ENCODE measurements around the gene GIMAP7.

GIMAP7 gene

DNA sequence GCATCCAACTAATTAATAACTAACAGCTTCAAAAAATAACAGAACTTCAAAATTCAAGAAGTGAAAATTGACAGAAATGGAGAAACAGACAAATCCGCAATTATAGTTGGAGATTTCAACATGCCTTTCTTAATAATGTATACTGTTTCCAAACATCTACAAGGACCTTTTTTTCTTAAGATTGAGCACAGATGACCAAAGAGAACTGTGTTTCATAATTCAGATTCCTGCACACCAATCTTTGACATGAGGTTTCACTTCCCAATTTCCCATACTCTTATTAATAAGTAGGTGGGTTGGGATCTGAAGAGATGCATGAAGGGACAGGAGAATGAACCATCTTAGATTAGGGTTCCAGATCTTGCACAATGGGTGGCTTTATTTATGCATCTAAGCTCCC, 24.9 kb upstream of the GIMAP7 start:
- TF ChIP-seq SIN3A (IDR thresholded peaks at IDR 0.05; ENCODE audit: borderline replicate concordance, insufficient read depth, low read length) (no peak), FOXP2 (optimal IDR thresholded peaks at IDR 0.05; ENCODE audit: borderline replicate concordance, extremely low read depth, extremely low read length, insufficient read depth) (no peak), REST (IDR thresholded peaks at IDR 0.05; ENCODE audit: insufficient read depth in 1 of 2, low read depth in 2 of 2, low read length in 2 of 2) (no peak), TAF1 (IDR thresholded peaks at IDR 0.05; ENCODE audit: borderline replicate concordance, insufficient read depth, low read length) (no peak), POLR2AphosphoS5 (IDR thresholded peaks at IDR 0.05; ENCODE audit: low read depth, low read length) (no peak)

- TF ChIP-seq SIN3A (IDR thresholded peaks at IDR 0.05; ENCODE audit: borderline replicate concordance, insufficient read depth, low read length): no peak
- no peak for TF ChIP-seq FOXP2 (optimal IDR thresholded peaks at IDR 0.05; ENCODE audit: borderline replicate concordance, extremely low read depth, extremely low read length, insufficient read depth)
- TF ChIP-seq TAF1 (IDR thresholded peaks at IDR 0.05; ENCODE audit: borderline replicate concordance, insufficient read depth, low read length): no peak
- no peak for TF ChIP-seq POLR2AphosphoS5 (IDR thresholded peaks at IDR 0.05; ENCODE audit: low read depth, low read length)
- TF ChIP-seq REST (IDR thresholded peaks at IDR 0.05; ENCODE audit: insufficient read depth in 1 of 2, low read depth in 2 of 2, low read length in 2 of 2): no peak
Observed at GRCh38 chr7:150502519-150502918, 12.2 kb upstream of the GIMAP7 start.

GRCh38 chr7:150503155-150503554, 11.5 kb upstream of the GIMAP7 start:
- TF ChIP-seq TAF1 (IDR thresholded peaks at IDR 0.05; ENCODE audit: borderline replicate concordance, insufficient read depth, low read length): no peak
- TF ChIP-seq FOXP2 (optimal IDR thresholded peaks at IDR 0.05; ENCODE audit: borderline replicate concordance, extremely low read depth, extremely low read length, insufficient read depth): no peak
- TF ChIP-seq SIN3A (IDR thresholded peaks at IDR 0.05; ENCODE audit: borderline replicate concordance, insufficient read depth, low read length): no peak
- TF ChIP-seq REST (IDR thresholded peaks at IDR 0.05; ENCODE audit: insufficient read depth in 1 of 2, low read depth in 2 of 2, low read length in 2 of 2): no peak
- TF ChIP-seq POLR2AphosphoS5 (IDR thresholded peaks at IDR 0.05; ENCODE audit: low read depth, low read length): no peak

- TF ChIP-seq POLR2AphosphoS5 (IDR thresholded peaks at IDR 0.05; ENCODE audit: low read depth, low read length) (no peak), FOXP2 (optimal IDR thresholded peaks at IDR 0.05; ENCODE audit: borderline replicate concordance, extremely low read depth, extremely low read length, insufficient read depth) (no peak), SIN3A (IDR thresholded peaks at IDR 0.05; ENCODE audit: borderline replicate concordance, insufficient read depth, low read length) (no peak), TAF1 (IDR thresholded peaks at IDR 0.05; ENCODE audit: borderline replicate concordance, insufficient read depth, low read length) (no peak), REST (IDR thresholded peaks at IDR 0.05; ENCODE audit: insufficient read depth in 1 of 2, low read depth in 2 of 2, low read length in 2 of 2) (no peak)
Observed at GRCh38 chr7:150503581-150503980, 11.1 kb upstream of the GIMAP7 start.

All from PFSK-1 (cell line).